C4-2B (cell line): Measurements from ENCODE around the gene ITGA11.

Source experiments
- ZFX ChIP-seq: fragments of 450-650 bp; IDR thresholded peaks from 2 replicates; pipeline ENCODE4 v1.6.1; 2017
- TF ChIP-seq, protein P1 (sequence below): fragments of 450-650 bp; conservative IDR thresholded peaks from 2 replicates; pipeline ENCODE4 v1.5.1; 2017; ENCODE audit warnings: mild to moderate bottlenecking

DNA sequence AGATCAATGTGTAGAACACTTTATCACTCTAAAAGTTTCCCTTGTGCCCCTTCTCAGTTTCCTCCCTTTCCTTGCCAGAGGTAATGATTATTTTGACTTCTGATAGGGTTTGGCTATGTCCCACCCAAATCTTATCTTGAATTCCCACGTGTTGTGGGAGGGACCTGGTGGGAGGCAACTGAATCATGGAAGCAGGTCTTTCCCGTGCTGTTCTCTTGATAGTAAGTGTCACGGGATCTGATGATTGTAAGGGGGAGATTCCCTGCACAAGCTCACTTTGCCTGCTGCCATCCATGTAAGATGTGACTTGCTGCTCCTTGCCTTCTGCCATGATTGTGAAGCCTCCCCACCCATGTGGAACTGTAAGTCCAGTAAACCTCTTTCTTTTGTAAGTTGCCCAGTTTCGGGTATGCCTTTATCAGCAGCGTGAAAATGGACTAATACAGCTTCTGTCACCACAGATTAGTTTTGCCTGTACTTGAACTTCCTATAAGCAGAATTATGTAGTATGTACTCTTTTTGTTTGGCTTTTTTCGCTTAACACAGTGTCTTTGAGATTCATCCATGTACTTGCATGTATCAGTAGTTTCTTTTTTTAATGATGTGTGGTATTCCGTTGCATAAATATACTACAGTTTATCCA, 147.2 kb downstream of the ITGA11 start:
- TF ChIP-seq, protein P1, sequence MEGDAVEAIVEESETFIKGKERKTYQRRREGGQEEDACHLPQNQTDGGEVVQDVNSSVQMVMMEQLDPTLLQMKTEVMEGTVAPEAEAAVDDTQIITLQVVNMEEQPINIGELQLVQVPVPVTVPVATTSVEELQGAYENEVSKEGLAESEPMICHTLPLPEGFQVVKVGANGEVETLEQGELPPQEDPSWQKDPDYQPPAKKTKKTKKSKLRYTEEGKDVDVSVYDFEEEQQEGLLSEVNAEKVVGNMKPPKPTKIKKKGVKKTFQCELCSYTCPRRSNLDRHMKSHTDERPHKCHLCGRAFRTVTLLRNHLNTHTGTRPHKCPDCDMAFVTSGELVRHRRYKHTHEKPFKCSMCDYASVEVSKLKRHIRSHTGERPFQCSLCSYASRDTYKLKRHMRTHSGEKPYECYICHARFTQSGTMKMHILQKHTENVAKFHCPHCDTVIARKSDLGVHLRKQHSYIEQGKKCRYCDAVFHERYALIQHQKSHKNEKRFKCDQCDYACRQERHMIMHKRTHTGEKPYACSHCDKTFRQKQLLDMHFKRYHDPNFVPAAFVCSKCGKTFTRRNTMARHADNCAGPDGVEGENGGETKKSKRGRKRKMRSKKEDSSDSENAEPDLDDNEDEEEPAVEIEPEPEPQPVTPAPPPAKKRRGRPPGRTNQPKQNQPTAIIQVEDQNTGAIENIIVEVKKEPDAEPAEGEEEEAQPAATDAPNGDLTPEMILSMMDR, result no peak
- no peak for TF ChIP-seq ZFX
